Liver (tissue), 9 donors: ENCODE measurements around the gene MYO10. TPM values are rescaled to one million over a fixed set of nuclear protein-coding genes. Genes with fewer than 3 reads are reported as not detected.

Experiments
- DNase-seq: peaks from one replicate; pipeline ENCODE4 v3.0.0-alpha.2; 2017; ENCODE audit warnings: low spot score
- H3K27ac ChIP-seq, 2 donors: one replicate each; pipeline ENCODE4 v1.7.0; 2013; ENCODE audit warnings: inconsistent platforms in 2 of 2, low read length in 2 of 2, control low read depth in 1 of 2, low read depth in 1 of 2, mild to moderate bottlenecking in 1 of 2
- H3K27me3 ChIP-seq, 4 donors: one replicate each; pipeline versions ENCODE4 v1.6.1 to v1.7.0; 2013; ENCODE audit warnings: low read length in 3 of 4, inconsistent platforms in 1 of 4, mild to moderate bottlenecking in 1 of 4, moderate library complexity in 1 of 4; ENCODE audit not compliant: control insufficient read depth in 4 of 4, insufficient read depth in 4 of 4
- H3K36me3 ChIP-seq, 4 donors: one replicate each; pipeline versions ENCODE4 v1.6.1 to v1.7.0; 2013; ENCODE audit warnings: low read length in 3 of 4, mild to moderate bottlenecking in 3 of 4, low read depth in 1 of 4, moderate library complexity in 1 of 4; ENCODE audit not compliant: control insufficient read depth in 4 of 4, insufficient read depth in 3 of 4
- H3K4me1 ChIP-seq, 4 donors: one replicate each; pipeline versions ENCODE4 v1.6.1 to v1.7.0; 2013; ENCODE audit warnings: low read length in 3 of 4, mild to moderate bottlenecking in 3 of 4, moderate library complexity in 1 of 4; ENCODE audit not compliant: control insufficient read depth in 4 of 4, insufficient read depth in 4 of 4
- H3K4me3 ChIP-seq, 3 donors: one replicate each; pipeline versions ENCODE4 v1.6.1 to v1.7.0; 2013; ENCODE audit warnings: low read length in 3 of 3, control low read depth in 1 of 3, low read depth in 1 of 3, mild to moderate bottlenecking in 1 of 3
- H3K9ac ChIP-seq, 2 donors: one replicate each; pipeline ENCODE4 v1.7.0; 2013; ENCODE audit warnings: low read length in 2 of 2, mild to moderate bottlenecking in 2 of 2, moderate library complexity in 2 of 2, control low read depth in 1 of 2, low read depth in 1 of 2
- H3K9me3 ChIP-seq, 4 donors: one replicate each; pipeline versions ENCODE4 v1.6.1 to v1.7.0; 2013; ENCODE audit warnings: low read length in 3 of 4; ENCODE audit not compliant: control insufficient read depth in 4 of 4
- ATF3 ChIP-seq: IDR thresholded peaks from 2 replicates; pipeline ENCODE4 v1.6.1; 2016; ENCODE audit warnings: antibody characterized with exemption
- EGR1 ChIP-seq, 2 donors: IDR thresholded peaks; 2 replicates each; pipeline ENCODE4 v1.6.1; 2016 to 2018; ENCODE audit warnings: antibody characterized with exemption in 2 of 2, low read depth in 2 of 2
- FOXA1 ChIP-seq: IDR thresholded peaks from 2 replicates; pipeline ENCODE4 v1.6.1; 2016; ENCODE audit warnings: antibody characterized with exemption
- FOXA2 ChIP-seq: IDR thresholded peaks from 2 replicates; pipeline ENCODE4 v1.6.1; 2016; ENCODE audit warnings: antibody characterized with exemption
- GABPA ChIP-seq, 2 donors: IDR thresholded peaks in 1 of 2; conservative IDR thresholded peaks in 1 of 2; 2 replicates each; pipeline ENCODE4 v1.6.1; 2016; ENCODE audit warnings: antibody characterized with exemption in 2 of 2, mild to moderate bottlenecking in 1 of 2, moderate library complexity in 1 of 2
- HNF4G ChIP-seq: IDR thresholded peaks from 2 replicates; pipeline ENCODE4 v1.6.1; 2016; ENCODE audit warnings: antibody characterized with exemption
- JUND ChIP-seq, 2 donors: IDR thresholded peaks; 2 replicates each; pipeline ENCODE4 v1.6.1; 2016; ENCODE audit warnings: antibody characterized with exemption in 2 of 2
- MAX ChIP-seq: IDR thresholded peaks from 2 replicates; pipeline ENCODE4 v1.6.1; 2016; ENCODE audit warnings: antibody characterized with exemption
- NR2F2 ChIP-seq: IDR thresholded peaks from 2 replicates; pipeline ENCODE4 v1.6.1; 2016; ENCODE audit warnings: antibody characterized with exemption
- RAD21 ChIP-seq, 2 donors: IDR thresholded peaks; 2 replicates each; pipeline ENCODE4 v1.6.1; 2016; ENCODE audit warnings: antibody characterized with exemption in 2 of 2, mild to moderate bottlenecking in 2 of 2
- REST ChIP-seq: IDR thresholded peaks from 2 replicates; pipeline ENCODE4 v1.6.1; 2016; ENCODE audit warnings: antibody characterized with exemption, mild to moderate bottlenecking
- RXRA ChIP-seq, 2 donors: IDR thresholded peaks; 2 replicates each; pipeline ENCODE4 v1.6.1; 2017 to 2018; ENCODE audit warnings: antibody characterized with exemption in 2 of 2, mild to moderate bottlenecking in 1 of 2
- SP1 ChIP-seq: IDR thresholded peaks from 2 replicates; pipeline ENCODE4 v1.6.1; 2018; ENCODE audit warnings: antibody characterized with exemption, mild to moderate bottlenecking
- YY1 ChIP-seq: IDR thresholded peaks from 2 replicates; pipeline ENCODE4 v1.6.1; 2016; ENCODE audit warnings: antibody characterized with exemption, mild to moderate bottlenecking
- ZBTB33 ChIP-seq: IDR thresholded peaks from 2 replicates; pipeline ENCODE4 v1.6.1; 2016; ENCODE audit warnings: antibody characterized with exemption
- WGBS: extraction: QIAGEN DNeasy Blood & Tissue Kit; methylation state at CpG from one replicate; pipeline ENCODE4 v1.1.7; 2013; 5-methylcytosine and 5-hydroxymethylcytosine counted together
- polyA plus RNA-seq, 2 donors: library from polyadenylated mRNA; stranded (reverse) in 1 of 2; unstranded in 1 of 2; fragments of 200-250 nt in 1 of 2; fragments of >200 nt in 1 of 2; fragmentation: Nextera tagmentation in 1 of 2; extraction: Ambion mirVana in 1 of 2; gene quantifications; one replicate each; pipeline versions ENCODE4 v1.2.1 to v1.2.3, GENCODE V29; 2013 to 2015
- total RNA-seq, 2 donors: library from RNA; depleted of rRNA; stranded (reverse); fragments of >200 nt; gene quantifications; one replicate each; pipeline ENCODE4 v1.2.3, GENCODE V29; 2014
- TF ChIP-seq, protein P1 (sequence below): fragments of 150-350 bp; IDR thresholded peaks from 2 replicates; pipeline ENCODE4 v1.5.1; 2017; ENCODE audit warnings: improper control_type of control experiment, low read depth, low read length; ENCODE audit not compliant: missing input control
- donor health status: healthy.
- donor health status: healthy.
- donor health status: healthy.
- donor health status: healthy.
- donor health status: healthy.

The MYO10 gene
- total and polyA plus RNA-seq, 4 donors = 4.3 to 15.3 (median 7.1) TPM

- no peak for DNase-seq
- 80% methylated on average over 7 of the region's 7 CpGs for WGBS
- H3K36me3 ChIP-seq = no peaks in the 10 kb centered on the region
- H3K4me3 ChIP-seq = no peak overlapping the region
- no peaks in the 10 kb centered on the region for H3K9me3 ChIP-seq
- no peaks in the 10 kb centered on the region for H3K4me1 ChIP-seq
- TF ChIP-seq, protein P1, sequence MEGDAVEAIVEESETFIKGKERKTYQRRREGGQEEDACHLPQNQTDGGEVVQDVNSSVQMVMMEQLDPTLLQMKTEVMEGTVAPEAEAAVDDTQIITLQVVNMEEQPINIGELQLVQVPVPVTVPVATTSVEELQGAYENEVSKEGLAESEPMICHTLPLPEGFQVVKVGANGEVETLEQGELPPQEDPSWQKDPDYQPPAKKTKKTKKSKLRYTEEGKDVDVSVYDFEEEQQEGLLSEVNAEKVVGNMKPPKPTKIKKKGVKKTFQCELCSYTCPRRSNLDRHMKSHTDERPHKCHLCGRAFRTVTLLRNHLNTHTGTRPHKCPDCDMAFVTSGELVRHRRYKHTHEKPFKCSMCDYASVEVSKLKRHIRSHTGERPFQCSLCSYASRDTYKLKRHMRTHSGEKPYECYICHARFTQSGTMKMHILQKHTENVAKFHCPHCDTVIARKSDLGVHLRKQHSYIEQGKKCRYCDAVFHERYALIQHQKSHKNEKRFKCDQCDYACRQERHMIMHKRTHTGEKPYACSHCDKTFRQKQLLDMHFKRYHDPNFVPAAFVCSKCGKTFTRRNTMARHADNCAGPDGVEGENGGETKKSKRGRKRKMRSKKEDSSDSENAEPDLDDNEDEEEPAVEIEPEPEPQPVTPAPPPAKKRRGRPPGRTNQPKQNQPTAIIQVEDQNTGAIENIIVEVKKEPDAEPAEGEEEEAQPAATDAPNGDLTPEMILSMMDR = no peak
- TF ChIP-seq GABPA (IDR thresholded peaks at IDR 0.05 in 1 of 2, conservative IDR thresholded peaks at IDR 0.05 in 1 of 2) (no peak), HNF4G (no peak), JUND (IDR thresholded peaks at IDR 0.05) (no peak), SP1 (no peak)
- no peaks in the 10 kb centered on the region for H3K27me3 ChIP-seq
- H3K27ac ChIP-seq = no peak overlapping the region
- H3K9ac ChIP-seq = no peak overlapping the region
These were observed 25.0 kb upstream of the MYO10 start for GRCh38 chr5:16961131-16961530.

GRCh38 chr5:16957304-16958196 is 21.5 kb upstream of the MYO10 start:
- TF ChIP-seq ZBTB33 (no peak), MAX (no peak), RXRA (IDR thresholded peaks at IDR 0.05) (no peak), NR2F2 (no peak), RAD21 (IDR thresholded peaks at IDR 0.05) (no peak), FOXA2 (no peak), JUND (IDR thresholded peaks at IDR 0.05) (no peak), ATF3 (no peak), EGR1 (IDR thresholded peaks at IDR 0.05; ENCODE audit: low read depth in 2 of 2) (no peak), GABPA (IDR thresholded peaks at IDR 0.05 in 1 of 2, conservative IDR thresholded peaks at IDR 0.05 in 1 of 2) (no peak), REST (no peak), SP1 (no peak), HNF4G (no peak), YY1 (no peak), FOXA1 (no peak)
- TF ChIP-seq, protein P1 = no peak

More at GRCh38 chr5:16957304-16958196, 21.5 kb upstream of the MYO10 start:
- WGBS = 87% methylated on average over 13 of the region's 13 CpGs
- Histone ChIP-seq H3K27ac (no peak overlapping the region), H3K36me3 (no peaks in the 10 kb centered on the region), H3K9me3 (no peaks in the 10 kb centered on the region), H3K4me1 (no peaks in the 10 kb centered on the region), H3K9ac (no peak overlapping the region), H3K27me3 (no peaks in the 10 kb centered on the region), H3K4me3 (no peak overlapping the region)
- no peak for DNase-seq
